Fibroblast of lung (primary cell): ENCODE results near the gene ARHGEF10L. TPM values are rescaled to one million over a fixed set of nuclear protein-coding genes. Genes with fewer than 3 reads are reported as not detected.

Experiments
- DNase-seq, 2 donors: peaks; one replicate each; pipeline versions ENCODE4 v3.0.0 to v3.0.0-alpha.2; 2010; ENCODE audit warnings: low read depth in 2 of 2
- H2AFZ ChIP-seq: 2 replicates; pipeline ENCODE4 v1.5.1; 2012; ENCODE audit warnings: low read length, control low read depth, inconsistent platforms
- H3K27ac ChIP-seq: 2 replicates; pipeline ENCODE4 v1.5.1; 2011; ENCODE audit warnings: low read length, control low read depth; ENCODE audit not compliant: insufficient read depth
- H3K27me3 ChIP-seq: 2 replicates; pipeline ENCODE4 v1.5.1; 2011; ENCODE audit warnings: mild to moderate bottlenecking, low read length; ENCODE audit not compliant: control insufficient read depth, insufficient read depth
- H3K36me3 ChIP-seq: 2 replicates; pipeline ENCODE4 v1.5.1; 2011; ENCODE audit warnings: low read length; ENCODE audit not compliant: control insufficient read depth, insufficient read depth
- H3K4me1 ChIP-seq: 2 replicates; pipeline ENCODE4 v1.5.1; 2011; ENCODE audit warnings: low read length; ENCODE audit not compliant: control insufficient read depth, insufficient read depth; ENCODE audit errors: extremely low read depth
- H3K4me2 ChIP-seq: 2 replicates; pipeline ENCODE4 v1.5.1; 2011; ENCODE audit warnings: low read length, control low read depth; ENCODE audit not compliant: insufficient read depth; ENCODE audit errors: extremely low read depth
- H3K4me3 ChIP-seq, 4 experiments: fragments of 200-600 bp in 1 of 4; sonication (generic) in 1 of 4; replicated peaks in 1 of 4; 2 replicates each; pipeline ENCODE4 v1.5.1; 2011 to 2016; ENCODE audit warnings: low read length in 4 of 4, low read depth in 3 of 4, mild to moderate bottlenecking in 3 of 4, control low read depth in 2 of 4, inconsistent platforms in 1 of 4, mixed read lengths in 1 of 4; ENCODE audit not compliant: insufficient read depth in 1 of 4; ENCODE audit errors: control extremely low read depth in 1 of 4
- H3K79me2 ChIP-seq: 2 replicates; pipeline ENCODE4 v1.5.1; 2012; ENCODE audit warnings: mild to moderate bottlenecking, low read length, inconsistent platforms; ENCODE audit not compliant: control insufficient read depth, insufficient read depth
- H3K9ac ChIP-seq: 2 replicates; pipeline ENCODE4 v1.5.1; 2011; ENCODE audit warnings: mild to moderate bottlenecking, low read length, control low read depth; ENCODE audit not compliant: insufficient read depth
- H3K9me3 ChIP-seq: 2 replicates; pipeline ENCODE4 v1.5.1; 2012; ENCODE audit warnings: low read depth, low read length; ENCODE audit not compliant: control insufficient read depth, insufficient read depth
- H4K20me1 ChIP-seq: 2 replicates; pipeline ENCODE4 v1.5.1; 2011; ENCODE audit warnings: low read length; ENCODE audit not compliant: control insufficient read depth, insufficient read depth; ENCODE audit errors: extremely low read depth
- CTCF ChIP-seq, 2 donors: IDR thresholded peaks in 1 of 2; conservative IDR thresholded peaks in 1 of 2; 1 replicate in 1 of 2; 2 replicates in 1 of 2; pipeline ENCODE4 v1.5.1; 2011 to 2012; ENCODE audit warnings: low read length in 2 of 2, control low read depth in 1 of 2, inconsistent platforms in 1 of 2, low read depth in 1 of 2, mild to moderate bottlenecking in 1 of 2
- EZH2 ChIP-seq: IDR thresholded peaks from 2 replicates; pipeline ENCODE4 v1.5.1; 2012; ENCODE audit warnings: low read length, control low read depth, mild to moderate bottlenecking; ENCODE audit errors: missing control alignments
- polyA plus RNA-seq, 2 donors: library from polyadenylated mRNA; depleted of rRNA in 1 of 2; stranded (reverse) in 1 of 2; unstranded in 1 of 2; fragments of >200 nt; gene quantifications; 2 replicates each; pipeline ENCODE4 v1.2.1, GENCODE V29; 2011 to 2012; ENCODE audit warnings: missing spikeins in 1 of 2
- total RNA-seq: library from RNA; depleted of rRNA; stranded (reverse); fragments of >200 nt; gene quantifications from 2 replicates; pipeline ENCODE4 v1.2.1, GENCODE V29; 2014

Gene ARHGEF10L
- total and polyA plus RNA-seq, 2 donors (not counting 1 experiment from before 2014, with no cell fraction given), result 11.2 to 24.3 TPM

GRCh38 chr1:17511188-17511587 lies 28.3 kb upstream of the ARHGEF10L start:
- H3K27ac ChIP-seq, result no peak overlapping the region
- no peaks in the 10 kb centered on the region for H3K36me3 ChIP-seq
- H2AFZ ChIP-seq, result no peak overlapping the region
- no peak overlapping the region for H3K4me2 ChIP-seq
- DNase-seq, result no peak
- H3K4me3 ChIP-seq, result no peak overlapping the region
- TF ChIP-seq CTCF (conservative IDR thresholded peaks at IDR 0.05 in 1 of 2, IDR thresholded peaks at IDR 0.05 in 1 of 2; ENCODE audit: low read depth in 1 of 2, low read length in 2 of 2) (no peak), EZH2 (no peak)
- H3K4me1 ChIP-seq, result no peaks in the 10 kb centered on the region
- no peaks in the 10 kb centered on the region for H3K27me3 ChIP-seq
- H3K9ac ChIP-seq, result no peak overlapping the region
- H3K79me2 ChIP-seq, result no peaks in the 10 kb centered on the region
- no peaks in the 10 kb centered on the region for H4K20me1 ChIP-seq
- H3K9me3 ChIP-seq, result no peaks in the 10 kb centered on the region

DNA sequence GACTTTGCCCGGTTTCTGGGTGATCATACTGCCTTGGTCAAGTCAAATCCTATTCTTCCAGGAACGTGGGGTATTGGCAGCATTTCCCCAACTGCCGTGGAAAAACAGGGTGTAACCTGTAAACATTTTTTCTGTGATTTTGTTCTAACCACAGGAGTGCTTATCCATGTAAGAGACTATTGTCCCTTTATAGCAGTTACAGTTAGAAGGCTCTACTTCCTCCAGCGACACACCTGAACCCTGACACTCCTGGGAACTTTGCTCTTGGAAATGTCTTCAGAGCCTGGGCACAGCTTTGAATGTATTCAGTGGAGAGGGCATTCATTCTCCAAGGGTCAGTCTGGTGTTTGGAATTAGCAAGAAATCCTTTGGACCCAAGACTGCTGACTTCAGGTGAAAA lies 26.4 kb upstream of the ARHGEF10L start:
- Histone ChIP-seq H3K4me2 (no peak overlapping the region), H2AFZ (no peak overlapping the region), H3K9me3 (no peaks in the 10 kb centered on the region), H3K4me1 (no peaks in the 10 kb centered on the region), H3K36me3 (no peaks in the 10 kb centered on the region), H4K20me1 (no peaks in the 10 kb centered on the region), H3K79me2 (no peaks in the 10 kb centered on the region), H3K27ac (no peak overlapping the region), H3K27me3 (no peaks in the 10 kb centered on the region), H3K9ac (no peak overlapping the region), H3K4me3 (no peak overlapping the region)
- TF ChIP-seq CTCF (conservative IDR thresholded peaks at IDR 0.05 in 1 of 2, IDR thresholded peaks at IDR 0.05 in 1 of 2; ENCODE audit: low read depth in 1 of 2, low read length in 2 of 2) (no peak), EZH2 (no peak)
- no peak for DNase-seq

GRCh38 chr1:17514776-17515175 lies 24.7 kb upstream of the ARHGEF10L start:
- H3K9me3 ChIP-seq, result no peaks in the 10 kb centered on the region

More at GRCh38 chr1:17514776-17515175, 24.7 kb upstream of the ARHGEF10L start:
- H3K36me3 ChIP-seq, result no peaks in the 10 kb centered on the region
- H4K20me1 ChIP-seq, result no peaks in the 10 kb centered on the region
- no peaks in the 10 kb centered on the region for H3K27me3 ChIP-seq
- no peaks in the 10 kb centered on the region for H3K4me1 ChIP-seq
- no peak overlapping the region for H3K4me3 ChIP-seq
- H3K9ac ChIP-seq, result no peak overlapping the region
- TF ChIP-seq CTCF (conservative IDR thresholded peaks at IDR 0.05 in 1 of 2, IDR thresholded peaks at IDR 0.05 in 1 of 2; ENCODE audit: low read depth in 1 of 2, low read length in 2 of 2), result no peak
- no peak for TF ChIP-seq EZH2
- H3K27ac ChIP-seq, result no peak overlapping the region
- H3K4me2 ChIP-seq, result no peak overlapping the region
- no peaks in the 10 kb centered on the region for H3K79me2 ChIP-seq
- no peak for DNase-seq
- no peak overlapping the region for H2AFZ ChIP-seq
